DOHH2 (cell line): ENCODE measurements around the gene RUFY1.

ENCODE experiments used
- H3F3A ChIP-seq: fragments of 200-600 bp; sonication (generic), shearing (Covaris generic); 2 replicates; pipeline ENCODE4 v1.6.0; 2016; ENCODE audit warnings: antibody characterized with exemption, mild to moderate bottlenecking; ENCODE audit not compliant: control insufficient read depth, insufficient read depth
- H3K27ac ChIP-seq: fragments of 200-600 bp; sonication (generic); 2 replicates; pipeline ENCODE4 v1.5.1; 2014; ENCODE audit warnings: low read depth, mild to moderate bottlenecking, low read length, moderate library complexity
- H3K27me3 ChIP-seq: fragments of 200-600 bp; sonication (generic); 2 replicates; pipeline ENCODE4 v1.6.1; 2014; ENCODE audit warnings: mild to moderate bottlenecking, low read length, mixed read lengths; ENCODE audit not compliant: control insufficient read depth
- H3K36me3 ChIP-seq: fragments of 200-600 bp; sonication (generic); 2 replicates; pipeline ENCODE4 v1.6.1; 2014; ENCODE audit warnings: mild to moderate bottlenecking, low read length, moderate library complexity, mixed read lengths; ENCODE audit not compliant: control insufficient read depth
- H3K4me1 ChIP-seq: fragments of 200-600 bp; sonication (generic); 2 replicates; pipeline ENCODE4 v1.6.1; 2014; ENCODE audit warnings: mild to moderate bottlenecking, low read length, mixed read lengths; ENCODE audit not compliant: control insufficient read depth
- H3K4me2 ChIP-seq: fragments of 200-600 bp; sonication (generic); 2 replicates; pipeline ENCODE4 v1.6.0; 2014; ENCODE audit warnings: mild to moderate bottlenecking, low read length, moderate library complexity
- H3K4me3 ChIP-seq: fragments of 200-600 bp; sonication (generic); 2 replicates; pipeline ENCODE4 v1.5.1; 2014; ENCODE audit warnings: mild to moderate bottlenecking, low read length, mixed read lengths
- H3K79me2 ChIP-seq: fragments of 200-600 bp; sonication (generic); 2 replicates; pipeline ENCODE4 v1.6.1; 2014; ENCODE audit warnings: mild to moderate bottlenecking, low read length, mixed read lengths; ENCODE audit not compliant: control insufficient read depth
- H3K9me2 ChIP-seq: fragments of 200-600 bp; sonication (generic); replicated peaks from 2 replicates; pipeline ENCODE4 v1.6.1; 2014; ENCODE audit warnings: mild to moderate bottlenecking, low read length, mixed read lengths; ENCODE audit not compliant: control insufficient read depth
- H3K9me3 ChIP-seq: fragments of 200-600 bp; sonication (generic); 2 replicates; pipeline ENCODE4 v1.6.1; 2014; ENCODE audit warnings: antibody characterized with exemption, low read length, mixed read lengths; ENCODE audit not compliant: control insufficient read depth, insufficient read depth
- H4K20me1 ChIP-seq: fragments of 200-600 bp; sonication (generic); 2 replicates; pipeline ENCODE4 v1.6.0; 2014; ENCODE audit warnings: low read depth, mild to moderate bottlenecking, antibody characterized with exemption, low read length, moderate library complexity; ENCODE audit not compliant: control insufficient read depth, insufficient read depth
- CTCF ChIP-seq: fragments of 200-600 bp; sonication (generic); IDR thresholded peaks from one replicate; pipeline ENCODE4 v1.5.1; 2014; ENCODE audit warnings: antibody characterized with exemption, mild to moderate bottlenecking, low read depth, low read length; ENCODE audit not compliant: poor library complexity, severe bottlenecking
- EZH2phosphoT487 ChIP-seq: fragments of 200-600 bp; sonication (generic); IDR thresholded peaks from 2 replicates; pipeline ENCODE4 v1.6.1; 2017; ENCODE audit warnings: borderline replicate concordance, mild to moderate bottlenecking, antibody characterized with exemption, low read length, moderate library complexity, mixed read lengths

RUFY1 gene

GRCh38 chr5:179621551-179622214 lies 71.3 kb downstream of the RUFY1 start:
- H3F3A ChIP-seq = peaks cover 59% of the 10 kb centered on the region
- no peaks in the 10 kb centered on the region for H3K9me3 ChIP-seq
- H3K9me2 ChIP-seq = no peaks in the 10 kb centered on the region
- H3K79me2 ChIP-seq = peaks cover 79% of the 10 kb centered on the region
- TF ChIP-seq EZH2phosphoT487 (no peak), CTCF (no peak)
- H3K4me1 ChIP-seq = peaks cover 39% of the 10 kb centered on the region
- H3K27me3 ChIP-seq = no peaks in the 10 kb centered on the region
- H3K27ac ChIP-seq = peak overlapping the region; percentile 40
- peak overlapping the region; percentile 79 for H3K4me2 ChIP-seq
- H3K36me3 ChIP-seq = peaks cover 76% of the 10 kb centered on the region
- H3K4me3 ChIP-seq = peak overlapping the region; percentile 90
- H4K20me1 ChIP-seq = peaks cover 53% of the 10 kb centered on the region

GRCh38 chr5:179623003-179623905 lies 72.9 kb downstream of the RUFY1 start, which contains the start of gene HNRNPH1:
HNRNPH1 (minus strand) TSS chr5:179623671; CDS start chr5:179623133, 538 bp downstream.
- H3K4me1 ChIP-seq = peaks cover 39% of the 10 kb centered on the region
- TF ChIP-seq CTCF = no peak
- peak within 1 kb of the TSS; percentile 90 for H3K4me3 ChIP-seq
- peaks cover 64% of the 10 kb centered on the region for H3K79me2 ChIP-seq
- H4K20me1 ChIP-seq = peaks cover 40% of the 10 kb centered on the region
- H3F3A ChIP-seq = peaks cover 43% of the 10 kb centered on the region
- H3K27ac ChIP-seq = peak within 1 kb of the TSS; percentile 84
- peak within 1 kb of the TSS; percentile 100 for H3K4me2 ChIP-seq
- peaks cover 60% of the 10 kb centered on the region for H3K36me3 ChIP-seq
- no peaks in the 10 kb centered on the region for H3K27me3 ChIP-seq
- H3K9me2 ChIP-seq = no peaks in the 10 kb centered on the region
- no peaks in the 10 kb centered on the region for H3K9me3 ChIP-seq

- Histone ChIP-seq H3K4me3 (peak overlapping the region; percentile 89), H3K9me3 (no peaks in the 10 kb centered on the region), H4K20me1 (peaks cover 34% of the 10 kb centered on the region), H3K27me3 (no peaks in the 10 kb centered on the region), H3K79me2 (peaks cover 56% of the 10 kb centered on the region), H3K27ac (peak overlapping the region; percentile 83), H3K4me1 (peaks cover 37% of the 10 kb centered on the region), H3K9me2 (no peaks in the 10 kb centered on the region), H3K4me2 (peak overlapping the region; percentile 100), H3K36me3 (peaks cover 51% of the 10 kb centered on the region), H3F3A (peaks cover 34% of the 10 kb centered on the region)
- no peak for TF ChIP-seq CTCF
- no peak for TF ChIP-seq EZH2phosphoT487
Observed at GRCh38 chr5:179623906-179624741, 73.8 kb downstream of the RUFY1 start.
